BE2C (cell line): ENCODE measurements around the gene MXD4.

Experiments used
- DNase-seq: peaks from one replicate; pipeline ENCODE4 v3.0.0-alpha.2; 2020
- H3K27me3 ChIP-seq: fragments of 250-450 bp; sonication (Bioruptor Pico); 2 replicates; pipeline ENCODE4 v1.5.1; 2020; ENCODE audit warnings: mild to moderate bottlenecking
- H3K36me3 ChIP-seq: fragments of 250-450 bp; sonication (Bioruptor Pico); 2 replicates; pipeline ENCODE4 v1.5.1; 2020; ENCODE audit warnings: mild to moderate bottlenecking
- H3K4me1 ChIP-seq: fragments of 250-450 bp; sonication (Bioruptor Pico); 2 replicates; pipeline ENCODE4 v1.5.1; 2020
- H3K4me3 ChIP-seq: 2 replicates; pipeline ENCODE4 v1.5.1; 2011; ENCODE audit warnings: low read depth, low read length
- H3K9me3 ChIP-seq: fragments of 250-450 bp; sonication (Bioruptor Pico); 2 replicates; pipeline ENCODE4 v1.5.1; 2020
- TF ChIP-seq, protein P1 (sequence below): IDR thresholded peaks from 2 replicates; pipeline ENCODE4 v1.5.1; 2012; ENCODE audit warnings: mild to moderate bottlenecking, low read depth, low read length

Gene MXD4

DNA sequence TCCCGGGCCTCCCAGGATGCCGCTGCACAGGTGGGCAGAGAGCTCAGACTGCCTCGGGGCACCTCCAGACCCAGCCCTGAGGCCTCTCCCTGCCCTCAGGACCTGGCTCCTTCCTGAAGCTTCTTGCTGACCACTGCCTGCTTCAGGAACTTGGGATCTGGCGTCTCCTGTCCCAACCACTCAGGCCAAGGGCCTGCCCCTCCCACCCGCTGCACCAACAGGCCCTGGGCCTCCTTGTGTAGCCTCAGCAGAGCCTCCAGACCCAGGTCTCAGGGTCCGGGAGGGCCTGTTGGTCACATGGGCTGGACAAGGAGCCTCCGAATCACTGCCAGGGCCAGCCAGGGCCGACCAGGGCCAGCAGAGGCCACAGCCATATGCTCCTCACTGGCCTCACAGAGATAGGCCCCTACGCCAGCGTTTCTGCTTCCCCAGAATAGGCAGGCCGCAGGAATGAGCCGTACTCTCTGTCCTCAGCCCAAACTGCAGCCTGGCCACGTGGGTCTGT is 2.8 kb downstream of the MXD4 start:
- no peak overlapping the region for H3K4me3 ChIP-seq
- H3K36me3 ChIP-seq = peaks cover 28% of the 10 kb centered on the region
- DNase-seq = peak; percentile 11
- H3K27me3 ChIP-seq = no peaks in the 10 kb centered on the region
- H3K4me1 ChIP-seq = peaks cover 8% of the 10 kb centered on the region; the same call in 1 of the 2 replicates
- TF ChIP-seq, protein P1, sequence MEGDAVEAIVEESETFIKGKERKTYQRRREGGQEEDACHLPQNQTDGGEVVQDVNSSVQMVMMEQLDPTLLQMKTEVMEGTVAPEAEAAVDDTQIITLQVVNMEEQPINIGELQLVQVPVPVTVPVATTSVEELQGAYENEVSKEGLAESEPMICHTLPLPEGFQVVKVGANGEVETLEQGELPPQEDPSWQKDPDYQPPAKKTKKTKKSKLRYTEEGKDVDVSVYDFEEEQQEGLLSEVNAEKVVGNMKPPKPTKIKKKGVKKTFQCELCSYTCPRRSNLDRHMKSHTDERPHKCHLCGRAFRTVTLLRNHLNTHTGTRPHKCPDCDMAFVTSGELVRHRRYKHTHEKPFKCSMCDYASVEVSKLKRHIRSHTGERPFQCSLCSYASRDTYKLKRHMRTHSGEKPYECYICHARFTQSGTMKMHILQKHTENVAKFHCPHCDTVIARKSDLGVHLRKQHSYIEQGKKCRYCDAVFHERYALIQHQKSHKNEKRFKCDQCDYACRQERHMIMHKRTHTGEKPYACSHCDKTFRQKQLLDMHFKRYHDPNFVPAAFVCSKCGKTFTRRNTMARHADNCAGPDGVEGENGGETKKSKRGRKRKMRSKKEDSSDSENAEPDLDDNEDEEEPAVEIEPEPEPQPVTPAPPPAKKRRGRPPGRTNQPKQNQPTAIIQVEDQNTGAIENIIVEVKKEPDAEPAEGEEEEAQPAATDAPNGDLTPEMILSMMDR = no peak
- H3K9me3 ChIP-seq = no peaks in the 10 kb centered on the region

DNA sequence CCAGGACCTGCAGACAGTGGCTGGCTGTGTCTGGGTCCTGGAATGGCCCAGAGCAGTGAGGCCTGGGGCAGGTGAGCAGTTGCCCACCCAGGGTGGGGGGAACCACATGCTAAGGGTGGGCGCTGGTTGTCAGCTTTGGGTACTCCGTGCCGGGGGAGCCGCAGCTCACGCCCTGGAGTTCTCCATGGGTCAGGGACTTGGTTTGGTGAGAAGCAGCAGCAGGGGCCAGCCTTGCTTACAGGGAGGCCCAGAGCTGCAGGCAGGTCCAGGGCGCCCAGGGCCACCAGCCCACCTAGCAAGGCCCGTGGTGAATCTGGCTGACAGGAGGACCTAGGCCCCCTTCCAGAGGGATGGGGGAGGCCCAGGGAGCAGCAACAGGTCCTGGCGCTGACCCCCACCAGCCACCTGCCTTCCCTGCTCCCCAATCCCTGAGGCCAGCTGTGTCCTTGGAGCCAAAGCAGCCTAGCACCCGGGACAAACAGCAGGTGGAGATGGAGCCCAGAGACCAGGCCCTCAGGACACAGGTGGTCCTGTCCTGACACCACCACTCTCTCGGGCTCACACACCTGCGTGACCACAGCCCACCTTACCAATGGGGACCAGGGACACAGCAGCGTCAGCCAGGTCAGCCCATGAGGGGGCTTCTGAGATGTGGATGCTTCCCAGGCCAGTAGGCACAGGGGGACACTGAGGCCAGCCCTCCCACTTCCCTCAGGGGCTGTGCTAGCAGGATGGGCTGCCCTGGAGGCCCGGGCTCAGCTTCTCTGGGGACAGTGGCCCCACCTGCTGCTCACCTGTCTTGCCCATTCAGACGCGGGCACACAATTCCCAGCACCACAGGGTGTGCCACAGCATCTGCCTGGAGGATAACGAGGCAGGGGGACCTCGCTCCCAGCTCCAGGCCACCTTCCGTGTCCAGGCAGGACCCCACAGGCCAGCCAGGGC is 3.5 kb downstream of the MXD4 start:
- Histone ChIP-seq H3K4me3 (no peak overlapping the region), H3K4me1 (peaks cover 8% of the 10 kb centered on the region; the same call in 1 of the 2 replicates), H3K27me3 (no peaks in the 10 kb centered on the region), H3K9me3 (no peaks in the 10 kb centered on the region), H3K36me3 (peaks cover 33% of the 10 kb centered on the region)
- TF ChIP-seq, protein P1 = no peak
- DNase-seq = peak; percentile 8

DNA sequence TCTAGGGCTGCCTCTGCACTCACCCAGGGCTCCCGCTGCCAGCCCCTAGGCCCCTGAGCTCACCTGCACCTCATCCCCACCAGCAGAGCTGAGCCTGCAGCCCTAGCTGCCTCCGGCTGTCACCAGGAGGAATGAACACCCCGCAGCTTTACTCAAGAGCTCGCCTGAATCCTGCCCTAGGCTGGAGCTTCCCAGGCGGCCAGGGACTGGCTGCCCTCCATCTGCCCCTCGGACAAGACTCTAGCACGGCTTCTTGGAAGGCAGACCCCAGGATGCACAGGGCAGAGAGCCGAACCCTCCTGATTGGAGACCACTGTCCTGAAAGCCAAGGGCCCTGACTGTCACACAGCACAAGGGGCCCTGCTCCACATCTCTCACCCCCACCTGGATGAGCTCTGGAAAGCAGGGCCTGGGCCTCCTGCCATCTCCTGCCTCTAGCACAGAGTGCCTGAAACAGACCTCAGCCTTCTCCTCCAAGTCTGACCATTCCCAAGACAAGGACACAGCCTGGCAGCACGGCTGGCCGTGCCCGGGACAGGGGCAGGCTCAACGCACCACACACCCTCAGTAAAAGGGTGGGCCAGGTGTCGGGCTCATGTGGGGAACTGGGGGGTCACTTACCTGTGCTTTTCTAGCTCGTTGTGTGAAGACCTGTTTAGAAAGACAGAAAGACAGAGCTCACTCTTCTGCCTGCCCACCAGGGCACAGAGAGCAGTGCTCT is 4.4 kb downstream of the MXD4 start:
- Histone ChIP-seq H3K4me3 (no peak overlapping the region), H3K9me3 (no peaks in the 10 kb centered on the region), H3K36me3 (peaks cover 34% of the 10 kb centered on the region), H3K27me3 (no peaks in the 10 kb centered on the region), H3K4me1 (peaks cover 8% of the 10 kb centered on the region; the same call in 1 of the 2 replicates)
- DNase-seq = peak; percentile 8
- TF ChIP-seq, protein P1 = no peak

DNA sequence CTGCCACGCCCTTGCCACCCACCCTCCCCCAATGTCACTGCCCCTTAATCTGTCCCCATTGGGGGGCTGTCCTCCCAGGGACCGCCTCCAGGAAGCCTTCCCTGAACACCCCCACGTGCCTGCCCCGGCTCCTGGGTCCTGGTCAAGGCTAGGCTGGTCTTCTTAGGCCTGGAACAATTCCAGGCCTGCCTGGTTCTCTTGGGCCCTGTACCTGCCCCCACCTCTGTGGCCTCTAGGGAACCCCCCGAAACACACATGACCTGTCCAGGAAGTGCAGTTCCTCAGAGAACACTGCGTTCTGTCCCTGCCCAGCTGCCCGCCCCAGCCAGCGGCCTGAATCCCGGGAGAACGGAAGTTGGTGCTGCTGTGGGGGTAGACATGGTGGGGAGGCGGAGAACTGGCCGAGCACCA is 5.1 kb downstream of the MXD4 start:
- TF ChIP-seq, protein P1 = no peak
- Histone ChIP-seq H3K36me3 (peaks cover 37% of the 10 kb centered on the region), H3K9me3 (no peaks in the 10 kb centered on the region), H3K4me1 (peaks cover 8% of the 10 kb centered on the region; the same call in 1 of the 2 replicates), H3K4me3 (no peak overlapping the region), H3K27me3 (no peaks in the 10 kb centered on the region)
- no peak for DNase-seq

DNA sequence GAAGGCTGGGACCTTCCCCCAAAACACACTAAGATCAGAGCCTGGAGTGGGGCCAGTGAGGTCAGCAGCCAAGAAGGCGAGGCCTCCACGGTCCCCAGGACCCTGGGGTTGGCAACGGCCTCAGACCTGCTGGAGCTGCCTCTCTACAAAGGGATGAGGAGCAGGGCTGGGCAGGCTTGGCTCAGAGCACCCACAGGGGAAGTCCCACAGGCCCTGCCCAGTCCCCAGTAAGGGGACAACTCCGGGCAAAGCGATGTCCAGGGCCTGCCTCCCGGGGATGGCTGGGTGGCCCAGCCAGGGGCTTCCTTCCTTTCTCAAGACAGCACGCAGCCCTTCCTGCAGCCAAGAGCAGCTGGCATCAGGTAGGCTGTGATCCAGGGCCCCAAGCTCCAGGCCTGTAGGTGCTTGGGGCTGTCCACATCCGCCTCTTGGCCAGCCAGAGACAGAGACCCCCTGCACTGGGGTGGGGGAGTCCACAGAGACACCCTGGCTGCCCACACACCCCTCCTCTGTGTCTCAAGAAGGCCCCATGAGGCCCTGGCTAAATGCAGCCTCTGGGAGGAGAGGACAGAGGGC is 5.7 kb downstream of the MXD4 start:
- H3K36me3 ChIP-seq = peaks cover 41% of the 10 kb centered on the region
- no peak overlapping the region for H3K4me3 ChIP-seq
- no peaks in the 10 kb centered on the region for H3K9me3 ChIP-seq
- H3K27me3 ChIP-seq = no peaks in the 10 kb centered on the region
- TF ChIP-seq, protein P1 = no peak
- DNase-seq = no peak
- H3K4me1 ChIP-seq = peaks cover 8% of the 10 kb centered on the region; the same call in 1 of the 2 replicates
